AG09309 (cell line): Measurements from ENCODE around the gene PNLIPRP1.

Source experiments
- DNase-seq: peaks from one replicate; pipeline ENCODE4 v3.0.0-alpha.2; 2010; ENCODE audit warnings: low read depth
- H3K4me3 ChIP-seq: 2 replicates; pipeline ENCODE4 v1.5.1; 2011; ENCODE audit warnings: mild to moderate bottlenecking, low read depth, low read length, moderate library complexity; ENCODE audit not compliant: control insufficient read depth
- CTCF ChIP-seq: IDR thresholded peaks from 2 replicates; pipeline ENCODE4 v1.5.1; 2011; ENCODE audit warnings: mild to moderate bottlenecking, low read depth, low read length, inconsistent platforms; ENCODE audit not compliant: insufficient read depth, control insufficient read depth; ENCODE audit errors: missing control alignments

Gene PNLIPRP1

GRCh38 chr10:116554628-116555027, 36.1 kb upstream of the PNLIPRP1 start:
- no peak for TF ChIP-seq CTCF
- no peak overlapping the region for H3K4me3 ChIP-seq
- DNase-seq: no peak

- DNase-seq: no peak
- TF ChIP-seq CTCF: no peak
- H3K4me3 ChIP-seq: no peak overlapping the region
Measured at GRCh38 chr10:116555880-116556279, 34.9 kb upstream of the PNLIPRP1 start.

DNA sequence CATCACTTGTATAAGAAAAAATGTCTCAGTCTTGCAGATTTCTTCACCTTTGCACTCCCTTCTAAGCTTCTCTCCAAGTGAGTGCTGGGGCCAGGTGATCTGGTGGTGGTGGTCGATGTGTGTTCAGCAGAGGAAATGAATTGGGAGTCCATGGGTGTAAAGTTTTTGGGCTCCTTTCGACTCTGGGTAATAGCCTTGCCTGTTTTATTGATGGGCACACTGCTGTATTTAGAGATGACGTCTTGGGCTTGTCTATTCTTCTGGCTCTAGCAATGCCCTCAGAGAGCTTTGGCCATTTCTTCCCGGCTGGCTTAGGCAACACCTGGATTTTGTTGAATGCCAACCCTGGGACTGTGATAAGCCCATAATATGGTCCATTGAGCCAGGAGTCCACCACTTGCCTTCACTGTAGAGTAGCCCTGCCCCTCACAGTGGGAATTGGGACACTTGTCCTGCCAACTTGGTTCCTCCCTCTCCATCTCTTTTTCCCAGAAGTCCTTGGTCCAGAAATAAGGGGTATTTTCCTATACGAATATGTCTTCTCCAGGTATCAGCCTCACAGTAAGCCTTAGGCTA, 33.4 kb upstream of the PNLIPRP1 start:
- TF ChIP-seq CTCF: no peak
- no peak for DNase-seq
- no peak overlapping the region for H3K4me3 ChIP-seq

GRCh38 chr10:116565534-116565933, 25.2 kb upstream of the PNLIPRP1 start:
- no peak for TF ChIP-seq CTCF
- H3K4me3 ChIP-seq: no peak overlapping the region
- DNase-seq: no peak

GRCh38 chr10:116566932-116567331, 23.8 kb upstream of the PNLIPRP1 start:
- DNase-seq: no peak

GRCh38 chr10:116567335-116567734, 23.4 kb upstream of the PNLIPRP1 start:
- TF ChIP-seq CTCF: no peak
- no peak for DNase-seq
- H3K4me3 ChIP-seq: no peak overlapping the region

More at GRCh38 chr10:116566932-116567331, 23.8 kb upstream of the PNLIPRP1 start:
- TF ChIP-seq CTCF: no peak
- H3K4me3 ChIP-seq: no peak overlapping the region

GRCh38 chr10:116574797-116575196, 16.0 kb upstream of the PNLIPRP1 start:
- no peak for TF ChIP-seq CTCF
- DNase-seq: no peak
- no peak overlapping the region for H3K4me3 ChIP-seq
